H1 (cell line): ENCODE data around the gene ADM. TPM values are rescaled to one million over a fixed set of nuclear protein-coding genes. Genes with fewer than 3 reads are reported as not detected.

Source experiments
- CTCF ChIA-PET: fragments of 300-600 bp; sonication (Branson Sonifier 250); formaldehyde crosslinking; loops from one replicate; lab custom pipeline; 2021; ENCODE audit not compliant: partially characterized antibody; lab: Charles Lee
- POLR2A ChIA-PET: fragments of 300-600 bp; sonication (Branson Sonifier 250); formaldehyde crosslinking; loops from one replicate; lab custom pipeline; 2021; ENCODE audit warnings: inconsistent platforms; ENCODE audit not compliant: partially characterized antibody; lab: Charles Lee
- DNase-seq, 2 experiments: peaks; one replicate each; pipeline versions ENCODE4 v3.0.0 to v3.0.0-alpha.2; 2010 to 2022; ENCODE audit warnings: low spot score in 2 of 2, low read depth in 1 of 2, mixed read lengths in 1 of 2
- FAIRE-seq: peaks from 2 replicates; lab custom pipeline; 2011; peaks lifted over from hg19 to GRCh38; lab: Jason Lieb, UNC
- H2AFZ ChIP-seq: 2 replicates; pipeline ENCODE4 v1.8.1; 2012; ENCODE audit warnings: low read length, inconsistent platforms
- H2AK5ac ChIP-seq: 2 replicates; pipeline ENCODE4 v1.6.1; 2013; ENCODE audit warnings: low read depth, low read length
- H2BK120ac ChIP-seq: replicated peaks from 2 replicates; pipeline ENCODE3; 2013; ENCODE audit warnings: low read depth, low read length, inconsistent platforms
- H2BK12ac ChIP-seq: 2 replicates; pipeline ENCODE4 v1.6.1; 2013; ENCODE audit warnings: low read depth, low read length
- H2BK15ac ChIP-seq: 2 replicates; pipeline ENCODE4 v1.6.1; 2013; ENCODE audit warnings: low read length
- H2BK20ac ChIP-seq: 2 replicates; pipeline ENCODE4 v1.6.1; 2013; ENCODE audit warnings: low read length
- H2BK5ac ChIP-seq: 2 replicates; pipeline ENCODE4 v1.6.1; 2013; ENCODE audit warnings: low read depth, low read length
- H3K14ac ChIP-seq: 2 replicates; pipeline ENCODE4 v1.6.1; 2013; ENCODE audit warnings: inconsistent platforms; ENCODE audit not compliant: insufficient read length
- H3K18ac ChIP-seq: 2 replicates; pipeline ENCODE4 v1.6.1; 2013; ENCODE audit warnings: low read length; ENCODE audit errors: extremely low read depth
- H3K23ac ChIP-seq: 2 replicates; pipeline ENCODE4 v1.6.1; 2013; ENCODE audit warnings: inconsistent platforms; ENCODE audit not compliant: insufficient read length
- H3K23me2 ChIP-seq: 2 replicates; pipeline ENCODE4 v1.6.1; 2013; ENCODE audit warnings: low read depth, low read length
- H3K27ac ChIP-seq: 2 replicates; pipeline ENCODE4 v1.6.1; 2011; ENCODE audit warnings: low read depth, low read length, inconsistent platforms
- H3K27me3 ChIP-seq, 4 experiments: replicated peaks in 1 of 4; 1 replicate in 1 of 4; 2 replicates in 3 of 4; pipeline versions ENCODE4 v1.6.1 to v1.8.1; 2011 to 2013; ENCODE audit warnings: low read length in 3 of 4, mild to moderate bottlenecking in 3 of 4, inconsistent platforms in 2 of 4, mixed read lengths in 2 of 4, moderate library complexity in 1 of 4; ENCODE audit not compliant: control insufficient read depth in 3 of 4, insufficient read depth in 3 of 4; ENCODE audit errors: extremely low read depth in 1 of 4
- H3K36me3 ChIP-seq, 4 experiments: 2 replicates each; pipeline versions ENCODE4 v1.6.1 to v1.8.1; 2011 to 2013; ENCODE audit warnings: mild to moderate bottlenecking in 4 of 4, low read length in 3 of 4, moderate library complexity in 2 of 4, control low read depth in 1 of 4, inconsistent platforms in 1 of 4; ENCODE audit not compliant: insufficient read depth in 4 of 4, control insufficient read depth in 2 of 4
- H3K4ac ChIP-seq: replicated peaks from 2 replicates; pipeline ENCODE3; 2013; ENCODE audit warnings: low read length, low read depth, mixed read lengths, inconsistent platforms; ENCODE audit not compliant: insufficient read length
- H3K4me1 ChIP-seq, 4 experiments: replicated peaks in 1 of 4; 1 replicate in 1 of 4; 2 replicates in 3 of 4; pipeline versions ENCODE4 v1.6.1 to v1.8.1; 2011 to 2013; ENCODE audit warnings: low read length in 3 of 4, inconsistent platforms in 2 of 4, mixed read lengths in 1 of 4; ENCODE audit not compliant: insufficient read depth in 4 of 4, control insufficient read depth in 3 of 4
- H3K4me2 ChIP-seq, 2 experiments: 2 replicates each; pipeline versions ENCODE4 v1.6.1 to v1.8.1; 2011 to 2013; ENCODE audit warnings: low read depth in 2 of 2, low read length in 2 of 2, control low read depth in 1 of 2, inconsistent platforms in 1 of 2, mild to moderate bottlenecking in 1 of 2; ENCODE audit not compliant: insufficient read depth in 1 of 2
- H3K4me3 ChIP-seq, 4 experiments: fragments of 200-600, 300-600 bp in 1 of 4; sonication (generic), shearing (Covaris generic), sonication (Bioruptor Twin) in 1 of 4; 2 replicates each; pipeline versions ENCODE4 v1.5.1 to v1.8.1; 2011 to 2016; ENCODE audit warnings: low read length in 4 of 4, low read depth in 3 of 4, control low read depth in 2 of 4, inconsistent platforms in 2 of 4, mild to moderate bottlenecking in 2 of 4, mixed read lengths in 1 of 4, moderate library complexity in 1 of 4; ENCODE audit not compliant: insufficient read depth in 2 of 4; ENCODE audit errors: extremely low read depth in 1 of 4
- H3K56ac ChIP-seq: replicated peaks from 2 replicates; pipeline ENCODE3; 2013; ENCODE audit warnings: low read depth, mild to moderate bottlenecking, mixed read lengths, low read length, inconsistent platforms; ENCODE audit not compliant: insufficient read length
- H3K79me1 ChIP-seq: 2 replicates; pipeline ENCODE4 v1.6.1; 2013; ENCODE audit warnings: low read depth, low read length, control low read depth
- H3K79me2 ChIP-seq, 2 experiments: 2 replicates each; pipeline versions ENCODE4 v1.6.1 to v1.8.1; 2012 to 2013; ENCODE audit warnings: low read length in 2 of 2, mild to moderate bottlenecking in 2 of 2, inconsistent platforms in 1 of 2; ENCODE audit not compliant: insufficient read depth in 2 of 2, control insufficient read depth in 1 of 2
- H3K9ac ChIP-seq, 4 experiments: replicated peaks in 1 of 4; 1 replicate in 1 of 4; 2 replicates in 3 of 4; pipeline versions ENCODE4 v1.6.1 to v1.8.1; 2011 to 2013; ENCODE audit warnings: low read depth in 3 of 4, low read length in 3 of 4, control low read depth in 2 of 4, mild to moderate bottlenecking in 2 of 4, moderate library complexity in 2 of 4, inconsistent platforms in 1 of 4; ENCODE audit errors: extremely low read depth in 1 of 4
- H3K9me3 ChIP-seq, 2 experiments: 2 replicates each; pipeline versions ENCODE4 v1.6.1 to v1.8.1; 2012 to 2013; ENCODE audit warnings: mild to moderate bottlenecking in 2 of 2, moderate library complexity in 2 of 2, control low read depth in 1 of 2, inconsistent platforms in 1 of 2, low read depth in 1 of 2, low read length in 1 of 2, mixed read lengths in 1 of 2; ENCODE audit not compliant: insufficient read depth in 2 of 2
- H4K20me1 ChIP-seq, 2 experiments: replicated peaks in 1 of 2; 2 replicates each; pipeline versions ENCODE3 to v1.8.1; 2011 to 2013; ENCODE audit warnings: inconsistent platforms in 2 of 2, low read length in 2 of 2, mild to moderate bottlenecking in 1 of 2; ENCODE audit not compliant: insufficient read depth in 2 of 2, control insufficient read depth in 1 of 2
- H4K5ac ChIP-seq: 2 replicates; pipeline ENCODE4 v1.6.1; 2013; ENCODE audit warnings: low read length, low read depth, mixed read lengths, inconsistent platforms; ENCODE audit not compliant: insufficient read length
- H4K8ac ChIP-seq: 2 replicates; pipeline ENCODE4 v1.8.0; 2013; ENCODE audit warnings: mild to moderate bottlenecking, moderate library complexity, low read length, inconsistent platforms; ENCODE audit not compliant: insufficient read depth; ENCODE audit errors: extremely low read depth
- H4K91ac ChIP-seq: replicated peaks from 2 replicates; pipeline ENCODE3; 2013; ENCODE audit warnings: low read length, mixed read lengths, inconsistent platforms; ENCODE audit not compliant: insufficient read length
- ASH2L ChIP-seq: fragments of 200-600, 300-600 bp; sonication (generic); IDR thresholded peaks from one replicate; pipeline ENCODE4 v1.7.1; 2017; ENCODE audit warnings: low read length
- POLR2A ChIP-seq, 2 experiments: IDR thresholded peaks; 1 replicate in 1 of 2; 2 replicates in 1 of 2; pipeline ENCODE4 v1.6.1; 2011; ENCODE audit warnings: low read depth in 2 of 2, low read length in 2 of 2, mild to moderate bottlenecking in 2 of 2; ENCODE audit errors: control extremely low read depth in 1 of 2
- SIRT6 ChIP-seq: IDR thresholded peaks from one replicate; pipeline ENCODE4 v1.7.1; 2012; ENCODE audit warnings: low read length, inconsistent platforms
- TAF7 ChIP-seq: optimal IDR thresholded peaks from 2 replicates; pipeline ENCODE3; 2011; ENCODE audit warnings: low read depth, mild to moderate bottlenecking, inconsistent platforms, low read length, moderate library complexity, borderline replicate concordance
- WGBS, 2 experiments: shearing (Covaris generic) in 1 of 2; methylation state at CpG; one replicate each; pipeline versions ENCODE4 v1.1.6 to v1.1.7; 2013 to 2015; ENCODE audit warnings: low lambda C conversion rate in 2 of 2, mixed read lengths in 2 of 2, inconsistent platforms in 1 of 2, low coverage in 1 of 2, missing lambda C conversion rate in 1 of 2; ENCODE audit not compliant: insufficient replicate concordance in 2 of 2, insufficient coverage in 1 of 2, insufficient read length in 1 of 2; ENCODE audit errors: extremely low coverage in 1 of 2, missing lambda C conversion rate in 1 of 2; 5-methylcytosine and 5-hydroxymethylcytosine counted together
- polyA plus RNA-seq, 7 experiments: library from polyadenylated mRNA; depleted of rRNA in 3 of 7; stranded (reverse) in 5 of 7; unstranded in 2 of 7; fragments of >200 nt in 5 of 7; fragments of 200-250 nt in 2 of 7; gene quantifications; 1 replicate in 5 of 7; 2 replicates in 1 of 7; 4 replicates in 1 of 7; pipeline versions ENCODE4 v1.2.1 to v1.2.3, GENCODE V29; 2011 to 2013; ENCODE audit warnings: missing spikeins in 2 of 7, mixed read lengths in 2 of 7
- total RNA-seq: library from RNA; stranded (reverse); fragmentation: NEBNext Ultra II Directional; extraction: Animal tissue kit (Norgen Biotek cat#: 25700); gene quantifications from 2 replicates; pipeline ENCODE4 v1.2.1, GENCODE V29; 2021

ADM gene
- total and polyA plus RNA-seq, 2 of the 8 experiments (the other 6 are each of a cell fraction or from before 2014, with no cell fraction given): 94.1 to 95.6 TPM

DNA sequence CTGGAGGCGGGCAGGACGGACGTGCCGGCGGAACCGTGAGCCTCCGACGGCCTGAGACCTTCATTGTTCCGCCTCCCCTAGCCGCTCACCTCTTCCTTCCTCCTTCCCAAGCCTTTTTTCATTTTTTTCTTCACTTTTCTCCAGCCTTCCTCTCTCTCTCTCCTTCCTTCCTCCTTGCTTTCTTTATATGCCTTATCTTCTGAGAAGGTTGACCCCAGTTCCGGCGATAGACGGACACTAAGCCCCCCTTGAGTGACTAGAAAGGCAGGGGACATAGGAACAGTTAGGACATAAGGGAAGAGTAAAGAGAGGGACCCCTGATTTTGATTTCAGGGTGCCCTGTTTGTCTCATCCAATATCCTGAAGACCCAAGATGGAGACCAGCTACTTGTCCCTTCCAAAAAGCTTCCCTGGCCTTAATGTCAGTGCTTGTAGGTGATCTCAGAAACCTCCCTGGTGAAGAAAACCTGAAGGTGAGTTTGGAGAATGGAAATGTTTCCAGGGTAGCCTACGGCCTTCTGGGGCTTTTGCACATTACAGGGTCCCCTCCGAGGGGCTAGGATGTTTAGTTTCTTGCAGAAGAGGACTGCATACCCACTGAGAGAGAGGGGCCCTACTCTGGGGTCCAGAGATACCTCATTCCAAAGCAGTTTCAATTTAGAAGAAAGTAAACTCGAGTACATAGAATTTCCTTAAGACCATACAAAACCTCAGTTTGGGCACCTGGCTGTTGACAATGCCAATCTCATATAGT lies 3.5 kb downstream of the ADM start:
- peak overlapping the region; percentile 34; the same call in 1 of the 2 replicates for H3K27ac ChIP-seq
- peak overlapping the region; percentile 88 for H3K4ac ChIP-seq
- H3K4me1 ChIP-seq: peaks cover 6 to 22% (median 7%) of the 10 kb centered on the region in 4 experiments
- peak; percentile 71 for TF ChIP-seq TAF7
- peak in 1 of 2 experiments; percentile 73; a peak in 2 of 3 replicates for TF ChIP-seq POLR2A (IDR thresholded peaks at IDR 0.05; ENCODE audit: control extremely low read depth in 1 of 2, low read depth in 2 of 2, low read length in 2 of 2)
- peak; percentile 37 for TF ChIP-seq ASH2L
- no peak for TF ChIP-seq SIRT6
- peak overlapping the region; percentile 80 for H2BK120ac ChIP-seq
- H2BK20ac ChIP-seq: peak overlapping the region; percentile 26
- no peak for DNase-seq
- peak overlapping the region; percentile 87 to 100 for H3K4me2 ChIP-seq
- peak overlapping the region; percentile 70 to 92 (median 88); a peak in 5 of 8 replicates for H3K4me3 ChIP-seq
- H4K91ac ChIP-seq: peak overlapping the region; percentile 89
- H2AK5ac ChIP-seq: 0 out of 2 replicates have a peak overlapping the region, but pooled peaks have one; percentile 57
- FAIRE-seq: no peak
- ChIA-PET CTCF (interaction anchor here (0.7 to 10.0 kb wide), 19 partner anchors 8 to 336 kb away, joined by 3 to 97 read pairs (median 4); no protein-coding TSS in a partner anchor), POLR2A (interaction anchor here (0.6 to 10.6 kb wide), 16 partner anchors 7 to 552 kb away, joined by 3 to 156 read pairs (median 4); partner anchors contain the start of gene SBF2)
- H3K14ac ChIP-seq: no peak overlapping the region
- H3K23me2 ChIP-seq: peaks cover 25% of the 10 kb centered on the region
- peak overlapping the region; percentile 61; the same call in 1 of the 2 replicates for H2BK5ac ChIP-seq
- peaks cover 0 to 27% of the 10 kb centered on the region in 2 experiments; a peak in 3 of 4 replicates for H3K79me2 ChIP-seq
- no peaks in the 10 kb centered on the region for H3K79me1 ChIP-seq
- H3K36me3 ChIP-seq: peaks cover 0 to 17% (median 8%) of the 10 kb centered on the region in 4 experiments; a peak in 3 of 8 replicates
- H3K18ac ChIP-seq: peak overlapping the region; percentile 88
- peak overlapping the region; percentile 35 for H3K56ac ChIP-seq
- peak overlapping the region in 2 of 4 experiments; percentile 40 to 44; a peak in 3 of 7 replicates for H3K9ac ChIP-seq
- 28% methylated on average over 16 of the region's 16 CpGs; no CpG with 5 or more reads in 1 of the 2 experiments for WGBS, 2 experiments
- H3K27me3 ChIP-seq: peaks cover 0 to 29% (median 3%) of the 10 kb centered on the region in 4 experiments; a peak in 4 of 7 replicates
- 0 out of 2 replicates have a peak overlapping the region, but pooled peaks have one; percentile 73 for H2BK15ac ChIP-seq
- H4K8ac ChIP-seq: no peak overlapping the region
- no peaks in the 10 kb centered on the region for H3K9me3 ChIP-seq
- H3K23ac ChIP-seq: no peak overlapping the region
- peak overlapping the region; percentile 96 for H2BK12ac ChIP-seq
- peaks cover 6 to 9% of the 10 kb centered on the region in 2 experiments for H4K20me1 ChIP-seq
- H4K5ac ChIP-seq: peak overlapping the region; percentile 1
- H2AFZ ChIP-seq: no peak overlapping the region
